NCI-H2081 treated with DMSO at 0.1 percent for 48 hours (cell line): ENCODE results near the gene ITGB1.
"Not testable (repeated sequence)": the region's sequence is repeated elsewhere in the genome, so short reads cannot be mapped to it uniquely, and the experiment has no call there.

Source experiments
- DNase-seq: peaks from one replicate; lab custom pipeline; 2025; lab: John Stamatoyannopoulos, UW

Gene ITGB1

GRCh38 chr10:32980558-32981468, 22.8 kb upstream of the ITGB1 start:
- DNase-seq: peak; percentile 52

GRCh38 chr10:32980242-32980557, 22.2 kb upstream of the ITGB1 start:
- DNase-seq: no peak

- DNase-seq: not testable (repeated sequence)
Observed at GRCh38 chr10:32979719-32980118, 21.7 kb upstream of the ITGB1 start.

- no peak for DNase-seq
Observed at GRCh38 chr10:32979041-32979440, 21.0 kb upstream of the ITGB1 start.

GRCh38 chr10:32977846-32978809, 20.1 kb upstream of the ITGB1 start:
- DNase-seq: not testable (repeated sequence)

- no peak for DNase-seq
Observed at GRCh38 chr10:32976338-32976737, 18.3 kb upstream of the ITGB1 start.

GRCh38 chr10:32972929-32973328, 14.9 kb upstream of the ITGB1 start:
- DNase-seq: no peak

GRCh38 chr10:32972460-32972859, 14.4 kb upstream of the ITGB1 start:
- no peak for DNase-seq

GRCh38 chr10:32971536-32972091, 13.6 kb upstream of the ITGB1 start:
- DNase-seq: peak; percentile 74

- DNase-seq: no peak
Observed at GRCh38 chr10:32970910-32971309, 12.9 kb upstream of the ITGB1 start.

GRCh38 chr10:32964270-32964669, 6.2 kb upstream of the ITGB1 start:
- DNase-seq: no peak

- DNase-seq: no peak
Observed at GRCh38 chr10:32963096-32963495, 5.1 kb upstream of the ITGB1 start.

GRCh38 chr10:32962521-32962920, 4.5 kb upstream of the ITGB1 start:
- no peak for DNase-seq

- DNase-seq: no peak
Observed at GRCh38 chr10:32961895-32962369, 3.9 kb upstream of the ITGB1 start.

GRCh38 chr10:32961343-32961894, 3.4 kb upstream of the ITGB1 start:
- DNase-seq: no peak

GRCh38 chr10:32960022-32960421, 2.0 kb upstream of the ITGB1 start:
- no peak for DNase-seq

- no peak for DNase-seq
Observed at GRCh38 chr10:32959006-32959920, 1.2 kb upstream of the ITGB1 start.

GRCh38 chr10:32957341-32958084, 517 bp downstream of the ITGB1 start:
- DNase-seq: no peak

GRCh38 chr10:32956365-32957197, 1.4 kb downstream of the ITGB1 start:
- no peak for DNase-seq
